CD4-positive, CD25-positive, alpha-beta regulatory T cell (primary cell): ENCODE data around the gene LDLRAD3. TPM values are rescaled to one million over a fixed set of nuclear protein-coding genes. Genes with fewer than 3 reads are reported as not detected.
"Not testable (repeated sequence)": the region's sequence is repeated elsewhere in the genome, so short reads cannot be mapped to it uniquely, and the experiment has no call there.

Experiments used
- ATAC-seq, 2 donors: fragments of 150-1000 bp; cut with Tn5 transposase; one replicate each; pipeline ENCODE4 v1.10.0; 2021; ENCODE audit warnings: low read depth in 2 of 2, moderate number of reproducible peaks in 2 of 2, moderate library complexity in 1 of 2
- DNase-seq, 3 donors: peaks; one replicate each; pipeline versions ENCODE4 v3.0.0 to v3.0.0-alpha.2; 2012 to 2022; ENCODE audit warnings: mixed read lengths in 1 of 3
- H3K27ac ChIP-seq: one replicate; pipeline ENCODE4 v1.7.0; 2013; ENCODE audit warnings: mild to moderate bottlenecking, low read length; ENCODE audit not compliant: insufficient read depth, poor library complexity, severe bottlenecking
- H3K27me3 ChIP-seq: one replicate; pipeline ENCODE4 v1.7.0; 2013; ENCODE audit warnings: low read length; ENCODE audit not compliant: control insufficient read depth, insufficient read depth
- H3K36me3 ChIP-seq: one replicate; pipeline ENCODE4 v1.7.0; 2013; ENCODE audit warnings: mild to moderate bottlenecking, low read length, moderate library complexity; ENCODE audit not compliant: control insufficient read depth, insufficient read depth
- H3K4me1 ChIP-seq: 2 replicates; pipeline ENCODE4 v1.7.0; 2013; ENCODE audit warnings: mild to moderate bottlenecking, low read length; ENCODE audit not compliant: insufficient read depth, control insufficient read depth, poor library complexity, severe bottlenecking
- H3K4me3 ChIP-seq: one replicate; pipeline ENCODE4 v1.7.0; 2013; ENCODE audit warnings: low read depth, mild to moderate bottlenecking, low read length, moderate library complexity
- H3K9me3 ChIP-seq, 2 experiments: 1 replicate in 1 of 2; 2 replicates in 1 of 2; pipeline ENCODE4 v1.7.0; 2013; ENCODE audit warnings: low read length in 2 of 2, mild to moderate bottlenecking in 1 of 2, moderate library complexity in 1 of 2; ENCODE audit not compliant: control insufficient read depth in 2 of 2
- H3K27ac Mint-ChIP-seq, 3 donors: one replicate each; pipeline ENCODE4 v1.8.0; 2020 to 2022; ENCODE audit warnings: mild to moderate bottlenecking in 3 of 3, mixed read lengths in 3 of 3, moderate library complexity in 2 of 3
- H3K27me3 Mint-ChIP-seq: one replicate; pipeline ENCODE4 v1.8.0; 2022; ENCODE audit warnings: mild to moderate bottlenecking, mixed read lengths
- H3K36me3 Mint-ChIP-seq: one replicate; pipeline ENCODE4 v1.8.0; 2020; ENCODE audit warnings: mixed read lengths
- H3K4me1 Mint-ChIP-seq, 4 donors: one replicate each; pipeline ENCODE4 v1.8.0; 2020 to 2022; ENCODE audit warnings: mixed read lengths in 4 of 4, mild to moderate bottlenecking in 1 of 4
- H3K4me3 Mint-ChIP-seq, 4 donors: one replicate each; pipeline ENCODE4 v1.8.0; 2020 to 2022; ENCODE audit warnings: mild to moderate bottlenecking in 4 of 4, mixed read lengths in 4 of 4, moderate library complexity in 3 of 4
- H3K9me3 Mint-ChIP-seq, 7 donors: one replicate each; pipeline ENCODE4 v1.8.0; 2020 to 2022; ENCODE audit warnings: mixed read lengths in 7 of 7, mild to moderate bottlenecking in 3 of 7, moderate library complexity in 2 of 7
- polyA plus RNA-seq, 4 donors: library from polyadenylated mRNA; unstranded; fragments of 300-500 nt; fragmentation: Illumina TruSeq; gene quantifications; one replicate each; pipeline ENCODE4 v1.2.3, GENCODE V29; 2021
- total RNA-seq: library from RNA; stranded (reverse); gene quantifications from one replicate; pipeline ENCODE4 v1.2.3, GENCODE V29; 2022

The LDLRAD3 gene
- total and polyA plus RNA-seq, 5 donors from 2014 or later, result 0.06 TPM; not detected in 4

GRCh38 chr11:36009473-36009872 is 65.6 kb downstream of the LDLRAD3 start:
- H3K36me3 Mint-ChIP-seq, result no peaks in the 10 kb centered on the region
- Histone ChIP-seq H3K27ac (no peak overlapping the region), H3K36me3 (no peaks in the 10 kb centered on the region), H3K27me3 (no peaks in the 10 kb centered on the region), H3K4me1 (no peaks in the 10 kb centered on the region), H3K9me3 (peaks cover 0 to 5% of the 10 kb centered on the region in 2 experiments), H3K4me3 (no peak overlapping the region)
- DNase-seq (no peak), ATAC-seq (no peak)
- no peak overlapping the region for H3K4me3 Mint-ChIP-seq
- H3K27me3 Mint-ChIP-seq, result no peaks in the 10 kb centered on the region
- H3K27ac Mint-ChIP-seq, result no peak overlapping the region
- no peaks in the 10 kb centered on the region for H3K4me1 Mint-ChIP-seq
- peaks cover 0 to 6% (median 3%) of the 10 kb centered on the region in 7 donors for H3K9me3 Mint-ChIP-seq

- H3K4me3 Mint-ChIP-seq, result no peak overlapping the region
- ATAC-seq (no peak), DNase-seq (no peak)
- no peaks in the 10 kb centered on the region for H3K4me1 Mint-ChIP-seq
- H3K27me3 Mint-ChIP-seq, result no peaks in the 10 kb centered on the region
- Histone ChIP-seq H3K9me3 (no peaks in the 10 kb centered on the region), H3K27me3 (no peaks in the 10 kb centered on the region), H3K27ac (no peak overlapping the region), H3K4me3 (no peak overlapping the region), H3K36me3 (no peaks in the 10 kb centered on the region), H3K4me1 (no peaks in the 10 kb centered on the region)
- no peaks in the 10 kb centered on the region for H3K36me3 Mint-ChIP-seq
- peaks cover 0 to 6% (median 3%) of the 10 kb centered on the region in 7 donors for H3K9me3 Mint-ChIP-seq
- no peak overlapping the region for H3K27ac Mint-ChIP-seq
Measured at GRCh38 chr11:36010010-36010740, 66.3 kb downstream of the LDLRAD3 start.

GRCh38 chr11:36011574-36011973 is 67.7 kb downstream of the LDLRAD3 start:
- DNase-seq (no peak), ATAC-seq (no peak)
- Mint-ChIP-seq H3K4me1 (no peaks in the 10 kb centered on the region), H3K36me3 (no peaks in the 10 kb centered on the region), H3K27me3 (no peaks in the 10 kb centered on the region), H3K27ac (no peak overlapping the region), H3K9me3 (peaks cover 0 to 2% (median 0%) of the 10 kb centered on the region in 7 donors), H3K4me3 (no peak overlapping the region)
- Histone ChIP-seq H3K4me3 (no peak overlapping the region), H3K4me1 (no peaks in the 10 kb centered on the region), H3K27me3 (no peaks in the 10 kb centered on the region), H3K9me3 (no peaks in the 10 kb centered on the region), H3K27ac (no peak overlapping the region), H3K36me3 (no peaks in the 10 kb centered on the region)

GRCh38 chr11:36012455-36012854 is 68.6 kb downstream of the LDLRAD3 start:
- no peak for ATAC-seq
- no peaks in the 10 kb centered on the region for H3K36me3 Mint-ChIP-seq
- no peak overlapping the region for H3K27ac Mint-ChIP-seq
- Histone ChIP-seq H3K4me1 (no peaks in the 10 kb centered on the region), H3K9me3 (no peaks in the 10 kb centered on the region), H3K27me3 (no peaks in the 10 kb centered on the region), H3K4me3 (no peak overlapping the region), H3K36me3 (no peaks in the 10 kb centered on the region), H3K27ac (no peak overlapping the region)
- no peak for DNase-seq
- H3K4me3 Mint-ChIP-seq, result no peak overlapping the region
- no peaks in the 10 kb centered on the region for H3K4me1 Mint-ChIP-seq
- peaks cover 0 to 2% (median 0%) of the 10 kb centered on the region in 7 donors for H3K9me3 Mint-ChIP-seq
- H3K27me3 Mint-ChIP-seq, result no peaks in the 10 kb centered on the region

GRCh38 chr11:36012979-36013378 is 69.1 kb downstream of the LDLRAD3 start:
- no peak overlapping the region for H3K4me3 Mint-ChIP-seq
- no peak overlapping the region for H3K27ac ChIP-seq
- no peak overlapping the region for H3K27ac Mint-ChIP-seq
- no peaks in the 10 kb centered on the region for H3K4me1 Mint-ChIP-seq
- DNase-seq, result no peak
- H3K36me3 ChIP-seq, result no peaks in the 10 kb centered on the region
- H3K4me1 ChIP-seq, result no peaks in the 10 kb centered on the region
- H3K4me3 ChIP-seq, result no peak overlapping the region
- peaks cover 0 to 2% (median 0%) of the 10 kb centered on the region in 7 donors for H3K9me3 Mint-ChIP-seq
- H3K9me3 ChIP-seq, result no peaks in the 10 kb centered on the region
- H3K27me3 ChIP-seq, result no peaks in the 10 kb centered on the region
- no peaks in the 10 kb centered on the region for H3K36me3 Mint-ChIP-seq
- no peaks in the 10 kb centered on the region for H3K27me3 Mint-ChIP-seq
- ATAC-seq, result no peak

GRCh38 chr11:36013446-36013845 is 69.6 kb downstream of the LDLRAD3 start:
- not testable (repeated sequence) for ATAC-seq, H3K4me3 Mint-ChIP-seq

GRCh38 chr11:36013950-36014897 is 70.4 kb downstream of the LDLRAD3 start:
- no peaks in the 10 kb centered on the region for H3K4me1 ChIP-seq
- Mint-ChIP-seq H3K4me1 (no peaks in the 10 kb centered on the region), H3K27ac (no peak overlapping the region), H3K36me3 (no peaks in the 10 kb centered on the region), H3K27me3 (no peaks in the 10 kb centered on the region), H3K4me3 (no peak overlapping the region), H3K9me3 (peaks cover 0 to 2% (median 0%) of the 10 kb centered on the region in 7 donors)
- ATAC-seq, result no peak
- no peak for DNase-seq
- no peak overlapping the region for H3K27ac ChIP-seq
- H3K4me3 ChIP-seq, result no peak overlapping the region
- H3K27me3 ChIP-seq, result no peaks in the 10 kb centered on the region
- no peaks in the 10 kb centered on the region for H3K36me3 ChIP-seq
- H3K9me3 ChIP-seq, result no peaks in the 10 kb centered on the region

More at GRCh38 chr11:36013446-36013845, 69.6 kb downstream of the LDLRAD3 start:
- not testable (repeated sequence) for H3K36me3 ChIP-seq, DNase-seq, H3K27me3 Mint-ChIP-seq, H3K27me3 ChIP-seq, H3K36me3 Mint-ChIP-seq, H3K9me3 ChIP-seq, H3K27ac Mint-ChIP-seq, H3K4me1 Mint-ChIP-seq, H3K27ac ChIP-seq, H3K4me3 ChIP-seq, H3K4me1 ChIP-seq, H3K9me3 Mint-ChIP-seq
